Heart left ventricle (tissue), 16 donors: ENCODE results near the gene TAF6. TPM values are rescaled to one million over a fixed set of nuclear protein-coding genes. Genes with fewer than 3 reads are reported as not detected.

ENCODE experiments used
- ATAC-seq, 4 donors: fragments of 200-7000 bp; cut with Tn5 transposase; one replicate each; pipeline ENCODE4 v1.9.1; 2020 to 2022; ENCODE audit warnings: moderate library complexity in 4 of 4, mild to moderate bottlenecking in 3 of 4, moderate number of reproducible peaks in 1 of 4
- DNase-seq, 5 donors: peaks; one replicate each; pipeline ENCODE4 v3.0.0-alpha.2; 2020
- H3K27ac ChIP-seq, 12 donors: fragments of 200-600 bp; sonication (generic) in 4 of 12; one replicate each; pipeline versions ENCODE4 v1.5.0 to v1.8.0; 2016 to 2022; ENCODE audit warnings: mild to moderate bottlenecking in 2 of 12
- H3K27me3 ChIP-seq, 9 donors: fragments of 200-600 bp; sonication (generic) in 2 of 9; one replicate each; pipeline versions ENCODE4 v1.5.1 to v1.8.0; 2016 to 2022; ENCODE audit warnings: mild to moderate bottlenecking in 3 of 9
- H3K36me3 ChIP-seq, 9 donors: fragments of 200-600 bp; sonication (generic) in 2 of 9; one replicate each; pipeline versions ENCODE4 v1.5.0 to v1.8.0; 2018 to 2022; ENCODE audit warnings: mild to moderate bottlenecking in 2 of 9
- H3K4me1 ChIP-seq, 12 donors: fragments of 200-600 bp; sonication (generic) in 4 of 12; one replicate each; pipeline versions ENCODE4 v1.5.0 to v1.8.0; 2016 to 2022; ENCODE audit warnings: mild to moderate bottlenecking in 3 of 12
- H3K4me3 ChIP-seq, 12 donors: fragments of 200-600 bp; sonication (generic) in 4 of 12; one replicate each; pipeline versions ENCODE4 v1.5.0 to v1.8.0; 2017 to 2022; ENCODE audit warnings: mild to moderate bottlenecking in 9 of 12, moderate library complexity in 4 of 12
- H3K9me3 ChIP-seq, 12 donors: fragments of 200-600 bp; sonication (generic) in 4 of 12; one replicate each; pipeline versions ENCODE4 v1.5.0 to v1.8.0; 2016 to 2022; ENCODE audit warnings: mild to moderate bottlenecking in 1 of 12
- CTCF ChIP-seq, 12 donors: fragments of 200-600 bp; sonication (generic) in 4 of 12; IDR thresholded peaks; one replicate each; pipeline versions ENCODE4 v1.5.0 to v1.8.0; 2018 to 2022; ENCODE audit warnings: antibody characterized with exemption in 12 of 12, mild to moderate bottlenecking in 5 of 12
- POLR2A ChIP-seq, 2 donors: fragments of 450-650 bp; IDR thresholded peaks; one replicate each; pipeline ENCODE4 v1.6.1; 2017; ENCODE audit warnings: antibody characterized with exemption in 2 of 2, mild to moderate bottlenecking in 2 of 2, moderate library complexity in 2 of 2
- WGBS, 4 donors: extraction: QIAGEN DNeasy Blood & Tissue Kit in 2 of 4; methylation state at CpG; one replicate each; pipeline versions ENCODE4 v1.1.5 to v1.1.7; 2013 to 2018; 5-methylcytosine and 5-hydroxymethylcytosine counted together
- intact Hi-C, 10 donors: fragments of 100-400 bp; cut with DNase I; formaldehyde crosslinking; loops; one replicate each; pipeline versions ENCODE4 v1.11.1 to v1.14.2; 2022
- microRNA counts, 2 donors: library from miRNA; unstranded; fragments of <30 nt; microRNA quantifications; one replicate each; lab custom pipeline; 2016
- microRNA-seq, 4 donors: library from miRNA; unstranded; fragments of <30 nt; microRNA quantifications; one replicate each; pipeline versions ENCODE4 to v1.2.0, GENCODE V29; 2017 to 2020
- polyA plus RNA-seq, 2 donors: library from polyadenylated mRNA; stranded (reverse); fragments of 200-250 nt; gene quantifications; one replicate each; pipeline ENCODE4 v1.2.3, GENCODE V29; 2013
- total RNA-seq, 9 donors: library from RNA; depleted of rRNA in 2 of 9; stranded (reverse); fragments of >200 nt in 2 of 9; fragmentation: NEBNext Ultra II Directional in 3 of 9; extraction: Animal tissue kit (Norgen Biotek cat#: 25700) in 3 of 9; gene quantifications; one replicate each; pipeline versions ENCODE4 v1.1.0 to v1.2.4, GENCODE V29; 2016 to 2023
- donor health status: ischemic (EF 13 %, LVEDD 7.1; RV severe dilation, severe dysfunction).
- donor health status: healthy with polysubstance abuse.
- donor health status: DM: no; HTN: yes; CAD: no.
- donor health status: DM: no; HTN: no; CAD: no.
- donor health status: ischemic (EF 25% LVEDD 6.9; RV normal size, moderate dysfunction).
- donor health status: ischemic (EF 25% LVEDD 5.7; RV mildly dilated, moderate dysfunction).
- donor health status: healthy.
- donor health status: DM: yes; HTN: yes; CAD: no.
- donor health status: ischemic (EF 35%, LVEDD 5.7; RV mildly dilated, moderate dysfunction).
- donor health status: nonischemic (EF 11% LVEDD 7.7; RV severe dilation, severe dysfunction).
- donor health status: DM: yes; HTN: yes; CAD: no.
- donor health status: PGD.
- donor health status: ischemic (EF 29% LVEDD 5.4; RV normal size, mild dysfunction).
- donor health status: nonischemic (EF 23%, LVEDD 6.1; RV moderate dilation, normal function).

The TAF6 gene
- total and polyA plus RNA-seq, 11 donors = 24.9 to 80.9 (median 34.1) TPM

- intact Hi-C loops = no loop called here
- H3K27me3 ChIP-seq = no peaks in the 10 kb centered on the region
- DNase-seq (no peak), ATAC-seq (no peak)
- H3K9me3 ChIP-seq = no peaks in the 10 kb centered on the region
- 88 to 96% (median 92%) methylated on average over 4 of the region's 4 CpGs for WGBS, 4 donors
- no peak overlapping the region for H3K27ac ChIP-seq
- H3K4me3 ChIP-seq = no peak overlapping the region
- peaks cover 0 to 17% (median 9%) of the 10 kb centered on the region in 12 donors for H3K4me1 ChIP-seq
- peaks cover 0 to 75% (median 62%) of the 10 kb centered on the region in 9 donors for H3K36me3 ChIP-seq
- TF ChIP-seq POLR2A (IDR thresholded peaks at IDR 0.05) (no peak), CTCF (IDR thresholded peaks at IDR 0.05) (no peak)
Observed at GRCh38 chr7:100063376-100063775, 55.8 kb downstream of the TAF6 start.

- H3K9me3 ChIP-seq = no peaks in the 10 kb centered on the region
- no peak for ATAC-seq
- H3K36me3 ChIP-seq = peaks cover 0 to 88% (median 79%) of the 10 kb centered on the region in 9 donors
- no peak for DNase-seq
- no peak overlapping the region for H3K27ac ChIP-seq
- peaks cover 0 to 17% (median 9%) of the 10 kb centered on the region in 12 donors for H3K4me1 ChIP-seq
- H3K4me3 ChIP-seq = no peak overlapping the region
- intact Hi-C loops = no loop called here
- TF ChIP-seq POLR2A (IDR thresholded peaks at IDR 0.05) = no peak
- no peak for TF ChIP-seq CTCF (IDR thresholded peaks at IDR 0.05)
- H3K27me3 ChIP-seq = no peaks in the 10 kb centered on the region
- WGBS, 4 donors = 91 to 93% (median 92%) methylated on average over 11 of the region's 11 CpGs
Observed at GRCh38 chr7:100061518-100062193, 57.5 kb downstream of the TAF6 start.

GRCh38 chr7:100059251-100059739, 59.9 kb downstream of the TAF6 start:
- intact Hi-C loops = loop anchor here in 4 of 10 donors (10.0 kb wide), 2 partner anchors 64 to 144 kb away; partner anchors contain the start of gene TRIM4 (in 2 of the 4)

More at GRCh38 chr7:100059251-100059739, 59.9 kb downstream of the TAF6 start:
- Histone ChIP-seq H3K36me3 (peaks cover 0 to 87% (median 69%) of the 10 kb centered on the region in 9 donors), H3K4me3 (no peak overlapping the region), H3K4me1 (no peaks in the 10 kb centered on the region), H3K27ac (no peak overlapping the region), H3K27me3 (no peaks in the 10 kb centered on the region), H3K9me3 (no peaks in the 10 kb centered on the region)
- TF ChIP-seq CTCF (IDR thresholded peaks at IDR 0.05) (no peak), POLR2A (IDR thresholded peaks at IDR 0.05) (no peak)
- WGBS, 4 donors = 79 to 83% (median 81%) methylated on average over 5 of the region's 5 CpGs
- DNase-seq (no peak), ATAC-seq (no peak)

MicroRNAs encoded within 50 kb of the gene (microRNA counts, 767-probe panel; counts per million panel counts)
- microRNA hsa-miR-106b-5p (lab: Ali Mortazavi, UCI) (2,469 to 2,711 counts per million in 2 donors), microRNA hsa-miR-25-3p (lab: Ali Mortazavi, UCI) (4,417 to 4,456 counts per million in 2 donors), microRNA hsa-miR-93-5p (lab: Ali Mortazavi, UCI) (4,065 to 4,196 counts per million in 2 donors)

Small RNA genes within 50 kb of the gene (microRNA-seq; reads per million reads assigned to microRNA genes)
- gene MIR106B (361 to 1,543 (median 969) reads per million in 4 donors), gene MIR25 (160 to 682 (median 214) reads per million in 4 donors), gene MIR4658 (0 reads per million in 4 donors), gene MIR93 (1,498 to 2,333 (median 1,834) reads per million in 4 donors)

Other genes starting within 250 kb of the TAF6 start
- gene OR2AE1, start 242.3 kb downstream of the TAF6 start, total RNA-seq = not detected
- not detected for gene OR2AE1, start 242.3 kb downstream of the TAF6 start, polyA plus RNA-seq
- 10 to 100 TPM in 4 of 9 donors, 1 to 10 TPM in 5; 4.7 to 13.5 (median 7.3) TPM for gene TRIM4, start 199.8 kb downstream of the TAF6 start, total RNA-seq
- 1 to 10 TPM; 5.1 to 6.9 TPM for gene TRIM4, start 199.8 kb downstream of the TAF6 start, polyA plus RNA-seq
- gene GJC3, start 189.7 kb downstream of the TAF6 start, total RNA-seq = under 1 TPM in 1 of 9 donors, not detected in 8; 0.54 TPM
- gene GJC3, start 189.7 kb downstream of the TAF6 start, polyA plus RNA-seq = under 1 TPM; 0.30 to 0.33 TPM
- 100 to 1,000 TPM in 4 of 9 donors, 10 to 100 TPM in 5; 31.8 to 214 (median 95.4) TPM for gene AZGP1, start 143.3 kb downstream of the TAF6 start, total RNA-seq
- gene AZGP1, start 143.3 kb downstream of the TAF6 start, polyA plus RNA-seq = 100 to 1,000 TPM in 1 of 2 donors, 10 to 100 TPM in 1; 99.1 to 146 TPM
- gene ZKSCAN1, start 103.8 kb downstream of the TAF6 start, total RNA-seq = 10 to 100 TPM; 19.4 to 65.5 (median 40.8) TPM
- 1 to 10 TPM; 8.5 to 9.4 TPM for gene ZKSCAN1, start 103.8 kb downstream of the TAF6 start, polyA plus RNA-seq
- gene ZSCAN21, start 69.6 kb downstream of the TAF6 start, total RNA-seq = 10 to 100 TPM in 2 of 9 donors, 1 to 10 TPM in 7; 6.2 to 12.1 (median 7.2) TPM
- 1 to 10 TPM; 4.4 to 7.2 TPM for gene ZSCAN21, start 69.6 kb downstream of the TAF6 start, polyA plus RNA-seq
- 10 to 100 TPM; 11.7 to 21.2 (median 15.2) TPM for gene ZNF3, start 37.6 kb downstream of the TAF6 start, total RNA-seq
- gene ZNF3, start 37.6 kb downstream of the TAF6 start, polyA plus RNA-seq = 10 to 100 TPM; 11.2 to 11.5 TPM
- gene COPS6, start 30.4 kb downstream of the TAF6 start, total RNA-seq = 100 to 1,000 TPM in 7 of 9 donors, 10 to 100 TPM in 2; 53.3 to 120 (median 108) TPM
- 100 to 1,000 TPM; 115 to 130 TPM for gene COPS6, start 30.4 kb downstream of the TAF6 start, polyA plus RNA-seq
- 10 to 100 TPM; 12.8 to 34.4 (median 17.2) TPM for gene MCM7, start 18.0 kb downstream of the TAF6 start, total RNA-seq
- 10 to 100 TPM; 15.2 to 31.6 TPM for gene MCM7, start 18.0 kb downstream of the TAF6 start, polyA plus RNA-seq
- 10 to 100 TPM in 8 of 9 donors, 1 to 10 TPM in 1; 8.9 to 19.3 (median 12.3) TPM for gene AP4M1, start 17.7 kb downstream of the TAF6 start, total RNA-seq
- 10 to 100 TPM; 10.9 to 17.7 TPM for gene AP4M1, start 17.7 kb downstream of the TAF6 start, polyA plus RNA-seq
- gene CNPY4, start 276 bp upstream of the TAF6 start, total RNA-seq = 1 to 10 TPM; 5.9 to 9.5 (median 8.3) TPM
- gene CNPY4, start 276 bp upstream of the TAF6 start, polyA plus RNA-seq = 10 to 100 TPM in 1 of 2 donors, 1 to 10 TPM in 1; 9.1 to 10.8 TPM
- gene MBLAC1, start 7.6 kb upstream of the TAF6 start, total RNA-seq = 1 to 10 TPM; 1.3 to 2.7 (median 2.0) TPM
- 1 to 10 TPM; 1.4 to 3.2 TPM for gene MBLAC1, start 7.6 kb upstream of the TAF6 start, polyA plus RNA-seq
- gene LAMTOR4, start 29.6 kb upstream of the TAF6 start, total RNA-seq = 100 to 1,000 TPM in 3 of 9 donors, 10 to 100 TPM in 6; 64.6 to 160 (median 91.7) TPM
- gene LAMTOR4, start 29.6 kb upstream of the TAF6 start, polyA plus RNA-seq = 100 to 1,000 TPM; 155 to 158 TPM
- 10 to 100 TPM in 2 of 9 donors, 1 to 10 TPM in 7; 4.0 to 14.9 (median 7.4) TPM for gene TRAPPC14, start 39.4 kb upstream of the TAF6 start, total RNA-seq
- gene TRAPPC14, start 39.4 kb upstream of the TAF6 start, polyA plus RNA-seq = 1 to 10 TPM; 6.2 to 9.2 TPM
- 1 to 10 TPM in 7 of 9 donors, under 1 TPM in 2; 0.67 to 9.0 (median 1.6) TPM for gene GAL3ST4, start 49.3 kb upstream of the TAF6 start, total RNA-seq
- 1 to 10 TPM in 1 of 2 donors, under 1 TPM in 1; 0.80 to 1.3 TPM for gene GAL3ST4, start 49.3 kb upstream of the TAF6 start, polyA plus RNA-seq
- 1 to 10 TPM in 2 of 9 donors, under 1 TPM in 5, not detected in 2; 0.27 to 1.1 (median 0.50) TPM for gene GPC2, start 58.0 kb upstream of the TAF6 start, total RNA-seq
- under 1 TPM; 0.50 to 0.76 TPM for gene GPC2, start 58.0 kb upstream of the TAF6 start, polyA plus RNA-seq
- 1 to 10 TPM in 2 of 9 donors, under 1 TPM in 6, not detected in 1; 0.09 to 1.3 (median 0.58) TPM for gene STAG3, start 58.6 kb upstream of the TAF6 start, total RNA-seq
- under 1 TPM; 0.11 to 0.88 TPM for gene STAG3, start 58.6 kb upstream of the TAF6 start, polyA plus RNA-seq
- gene PVRIG, start 100.6 kb upstream of the TAF6 start, total RNA-seq = 1 to 10 TPM in 1 of 9 donors, under 1 TPM in 2, not detected in 6; 0.63 to 2.7 (median 0.97) TPM
- gene PVRIG, start 100.6 kb upstream of the TAF6 start, polyA plus RNA-seq = under 1 TPM; 0.08 to 0.11 TPM
- gene SPDYE3, start 188.3 kb upstream of the TAF6 start, total RNA-seq = not detected
- gene SPDYE3, start 188.3 kb upstream of the TAF6 start, polyA plus RNA-seq = under 1 TPM; 0.03 to 0.15 TPM
- gene PILRB, start 238.8 kb upstream of the TAF6 start, total RNA-seq = 10 to 100 TPM in 4 of 9 donors, 1 to 10 TPM in 5; 6.2 to 15.1 (median 10.0) TPM
- 10 to 100 TPM in 1 of 2 donors, 1 to 10 TPM in 1; 8.7 to 24.2 TPM for gene PILRB, start 238.8 kb upstream of the TAF6 start, polyA plus RNA-seq